CD4-positive, alpha-beta T cell treated with Interleukin-17A for 1 hour (primary cell): ENCODE results near the gene ANKRD52.

ENCODE experiments used
- DNase-seq: peaks from one replicate; pipeline ENCODE4 v3.0.0-alpha.2; 2020

ANKRD52 gene

DNA sequence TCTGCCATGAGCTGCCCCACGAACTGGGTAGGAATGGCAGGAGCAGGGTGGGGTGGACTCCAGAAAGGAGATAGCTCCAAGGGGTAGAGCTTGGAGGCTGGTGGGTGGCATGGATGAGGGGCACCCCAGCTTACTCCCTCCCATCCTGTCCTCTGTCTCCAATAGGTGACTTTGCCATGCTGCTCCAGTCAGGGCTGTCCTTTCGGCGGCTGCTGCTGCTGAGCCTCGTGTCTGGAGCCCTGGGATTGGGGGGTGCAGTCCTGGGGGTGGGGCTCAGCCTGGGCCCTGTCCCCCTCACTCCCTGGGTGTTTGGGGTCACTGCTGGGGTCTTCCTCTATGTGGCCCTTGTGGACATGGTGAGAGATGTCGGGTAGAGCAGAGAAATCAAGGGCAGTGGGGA lies 21.2 kb downstream of the ANKRD52 start:
- no peak for DNase-seq

DNA sequence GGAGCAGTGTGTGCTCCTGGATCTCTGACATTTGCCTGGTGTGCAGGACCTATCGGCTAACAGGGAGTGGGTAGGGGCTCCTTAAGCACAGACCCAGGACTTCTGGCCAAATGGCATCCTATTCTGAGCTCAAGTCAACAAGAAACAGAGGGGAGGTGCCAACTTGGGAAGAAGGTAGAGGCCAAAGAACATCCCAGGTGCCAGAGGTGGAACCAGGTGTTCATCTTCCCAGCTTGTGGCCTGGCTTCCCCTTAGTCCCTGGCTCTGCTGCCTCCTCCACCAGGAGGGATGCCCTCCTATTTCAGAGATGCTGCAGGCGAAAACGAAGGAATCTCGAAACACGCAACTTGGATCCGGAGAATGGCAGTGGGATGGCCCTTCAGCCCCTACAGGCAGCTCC lies 22.1 kb downstream of the ANKRD52 start:
- no peak for DNase-seq

DNA sequence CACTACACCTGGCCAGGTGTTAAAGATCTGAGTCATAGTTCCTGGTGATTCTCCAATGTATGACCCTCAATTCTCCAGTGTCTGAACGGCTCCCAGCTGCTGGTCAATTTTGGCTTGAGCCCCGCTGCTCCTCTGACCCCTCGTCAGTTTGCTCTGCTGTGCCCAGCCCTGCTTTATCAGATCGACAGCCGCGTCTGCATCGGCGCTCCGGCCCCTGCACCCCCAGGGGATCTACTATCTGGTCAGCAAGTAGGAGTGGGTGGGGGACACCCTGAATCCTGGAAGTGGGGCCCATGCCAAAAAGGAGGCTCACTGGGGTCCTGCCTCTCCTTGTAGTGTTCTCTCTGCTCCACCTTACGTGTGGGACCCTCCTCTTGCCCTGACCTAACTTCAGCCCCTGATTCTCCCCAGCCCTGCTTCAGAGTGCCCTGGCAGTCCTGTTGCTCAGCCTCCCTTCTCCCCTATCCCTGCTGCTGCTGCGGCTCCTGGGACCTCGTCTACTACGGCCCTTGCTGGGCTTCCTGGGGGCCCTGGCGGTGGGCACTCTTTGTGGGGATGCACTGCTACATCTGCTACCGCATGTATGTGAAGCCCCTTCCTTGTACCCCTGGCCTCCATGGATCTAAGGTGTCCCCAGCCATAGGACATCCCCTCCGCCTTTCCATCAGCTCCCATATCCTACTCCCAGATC lies 23.3 kb downstream of the ANKRD52 start:
- no peak for DNase-seq

DNA sequence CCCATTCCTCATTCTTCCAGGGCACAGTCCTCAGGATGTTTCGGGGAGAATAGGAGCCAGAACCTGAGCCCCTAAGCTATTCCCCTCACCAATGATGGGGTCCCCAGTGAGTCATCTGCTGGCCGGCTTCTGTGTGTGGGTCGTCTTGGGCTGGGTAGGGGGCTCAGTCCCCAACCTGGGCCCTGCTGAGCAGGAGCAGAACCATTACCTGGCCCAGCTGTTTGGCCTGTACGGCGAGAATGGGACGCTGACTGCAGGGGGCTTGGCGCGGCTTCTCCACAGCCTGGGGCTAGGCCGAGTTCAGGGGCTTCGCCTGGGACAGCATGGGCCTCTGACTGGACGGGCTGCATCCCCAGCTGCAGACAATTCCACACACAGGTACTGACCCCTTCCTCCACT lies 27.0 kb downstream of the ANKRD52 start:
- no peak for DNase-seq

DNA sequence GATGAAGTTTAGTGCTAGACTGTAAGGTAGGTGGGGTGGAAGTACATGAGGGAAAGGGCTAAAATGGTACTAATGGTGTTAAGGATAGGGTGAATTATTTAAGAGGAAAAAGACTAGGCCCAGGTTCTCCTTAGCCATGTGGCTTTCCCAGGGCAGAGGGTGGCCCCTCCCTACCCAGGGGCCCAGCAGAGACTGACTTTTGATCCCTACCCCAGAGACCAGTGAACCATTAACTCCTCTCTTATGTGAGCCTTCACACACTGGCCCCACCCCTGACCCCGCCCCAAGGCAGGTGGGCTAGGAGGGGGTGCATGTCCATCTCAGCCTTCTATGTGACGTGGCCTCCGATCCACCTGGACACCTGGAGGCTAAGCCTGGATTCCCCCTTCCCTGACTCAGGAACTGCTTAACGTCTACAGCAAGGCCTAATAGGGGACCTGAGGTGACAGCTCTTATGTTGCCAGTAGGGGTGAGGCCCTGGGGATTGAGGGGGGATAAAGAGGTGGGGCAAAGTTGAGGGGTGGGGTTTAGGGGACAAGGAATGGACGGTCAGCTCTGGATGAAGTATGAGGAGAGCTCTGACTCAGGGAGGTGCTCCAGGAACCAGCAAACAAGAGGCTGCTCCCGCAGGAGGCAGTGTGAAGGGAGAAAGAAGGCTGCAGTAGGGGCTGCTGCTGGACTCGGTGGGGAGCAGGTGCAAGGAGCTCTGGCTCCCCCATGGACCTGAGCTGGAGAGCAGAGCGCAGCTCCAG lies 27.6 kb downstream of the ANKRD52 start:
- no peak for DNase-seq

DNA sequence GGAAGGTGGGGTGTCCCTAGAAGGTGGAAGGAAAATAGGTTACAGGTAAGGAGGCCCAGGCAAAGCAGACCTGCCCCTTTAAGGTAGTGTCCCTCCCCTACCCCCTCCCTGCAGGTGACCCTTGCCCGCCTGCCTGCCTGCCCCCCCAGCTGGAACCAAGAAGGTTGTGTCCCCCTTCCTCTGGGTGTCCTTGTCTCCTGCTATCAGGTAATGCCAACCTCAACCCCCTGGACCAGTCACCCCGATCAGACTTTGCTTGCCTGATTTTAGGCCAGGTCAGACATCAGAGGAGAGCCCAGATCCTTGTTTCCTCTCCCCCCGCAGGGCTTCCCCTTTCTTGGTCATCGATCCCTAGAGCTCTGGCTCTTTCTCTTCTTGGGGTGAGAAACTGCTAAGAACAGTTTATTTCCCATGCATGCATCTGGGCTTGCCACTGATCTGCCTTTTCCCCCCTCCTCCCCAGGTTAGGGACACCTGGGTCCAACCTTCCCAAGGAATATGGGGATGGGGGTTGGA lies 28.2 kb downstream of the ANKRD52 start, which contains the start of gene SLC39A5:
TSS of gene SLC39A5 (plus strand) at position 136 of the 516 bp plus-strand sequence. CDS start 1,224 bp downstream, outside the sequence.
- no peak for DNase-seq

DNA sequence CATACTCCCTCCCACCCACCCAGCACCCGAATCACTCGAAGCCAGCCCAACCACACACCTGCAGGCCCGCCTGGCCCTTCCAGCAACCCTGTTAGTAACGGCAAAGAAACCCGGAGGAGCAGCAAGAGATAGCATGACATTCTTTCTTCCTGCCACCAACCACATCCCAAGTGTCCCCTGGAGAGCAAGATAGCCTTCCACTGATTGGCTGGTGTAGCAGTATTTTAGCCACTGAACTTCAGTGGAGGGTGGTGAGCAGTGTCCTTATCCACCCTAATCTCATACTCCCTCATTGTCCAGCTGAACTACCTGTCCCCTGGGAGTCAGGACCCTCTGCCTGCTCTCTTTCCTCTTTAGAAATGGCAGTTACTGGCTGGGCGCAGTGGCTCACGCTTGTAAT lies 29.1 kb downstream of the ANKRD52 start:
- DNase-seq: no peak

DNA sequence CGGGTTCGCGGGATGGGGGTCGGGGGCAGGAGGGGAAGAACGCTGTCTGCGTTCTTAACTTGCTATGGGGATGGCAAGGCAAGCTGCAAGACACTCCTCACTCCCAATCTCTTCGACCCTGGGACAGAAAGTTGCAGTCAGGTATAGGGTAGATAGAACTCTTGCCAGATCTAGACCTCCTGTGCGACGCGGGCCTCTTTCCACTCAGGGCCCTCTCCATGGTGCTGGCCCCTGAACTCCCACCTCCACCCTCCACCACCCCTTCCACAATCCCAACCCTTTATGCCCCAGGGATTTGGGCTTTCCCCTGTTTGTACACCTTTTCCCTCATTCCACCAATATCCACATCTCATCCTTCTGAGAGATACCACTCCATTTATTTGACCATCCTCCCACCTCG lies 33.2 kb downstream of the ANKRD52 start:
- no peak for DNase-seq

DNA sequence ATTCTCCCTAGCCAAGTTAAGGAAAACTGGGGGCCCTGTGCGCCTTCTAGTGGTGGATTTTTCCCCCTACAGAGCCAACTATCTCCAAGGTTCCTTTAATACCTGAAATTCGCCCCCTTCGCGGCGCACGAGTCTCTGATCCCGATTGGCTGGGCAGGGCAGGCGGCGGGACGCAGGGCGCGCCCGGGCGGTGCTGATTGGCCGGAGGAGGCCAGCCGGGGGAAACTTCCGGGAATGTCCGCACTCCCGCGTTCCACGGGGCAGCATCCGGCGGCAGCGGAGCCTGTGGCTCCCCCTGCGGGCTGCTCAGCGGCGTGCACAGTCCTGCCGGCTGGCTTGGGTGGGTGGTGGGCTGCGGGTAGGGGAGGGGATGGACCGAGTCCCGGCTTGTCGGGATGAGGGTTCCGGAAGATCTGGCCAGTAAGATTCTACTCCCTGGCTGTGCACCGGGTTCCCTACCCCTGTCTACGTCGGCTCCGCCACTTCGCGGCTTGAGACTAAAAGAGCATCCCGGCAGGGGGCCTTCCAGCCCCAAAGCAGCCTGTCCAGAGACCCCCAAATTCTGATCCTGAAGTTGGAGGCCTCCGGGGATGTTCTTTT lies 34.0 kb downstream of the ANKRD52 start, which contains the start of gene NABP2:
TSS of gene NABP2 (plus strand) at position 241 of the 600 bp plus-strand sequence. CDS start 515 bp downstream, outside the sequence.
- peak; percentile 94 for DNase-seq

DNA sequence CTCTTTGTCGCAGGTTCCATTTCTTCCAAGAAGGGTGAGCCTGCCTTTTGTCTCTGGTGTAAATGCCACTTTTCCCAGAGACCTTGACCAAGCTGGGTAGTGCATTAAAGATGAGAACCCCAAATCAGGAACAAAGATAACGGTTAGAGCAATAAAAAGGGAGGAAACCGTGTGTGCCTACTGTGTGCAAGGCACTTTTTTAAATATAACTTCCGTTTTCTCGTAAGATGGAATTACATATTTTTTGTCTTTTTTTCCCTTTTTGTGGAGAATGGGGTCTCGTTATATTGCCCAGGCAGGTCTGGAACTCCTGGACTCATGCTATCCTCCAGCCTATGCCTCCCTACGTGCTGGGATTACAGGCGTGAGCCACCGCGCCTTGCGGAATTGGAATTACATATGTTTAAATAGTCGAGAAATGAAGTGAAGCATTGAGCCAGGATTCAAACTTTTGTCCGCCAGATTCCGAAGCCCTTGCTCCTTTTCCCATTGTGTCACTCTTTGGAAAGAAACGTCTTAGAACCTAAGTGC lies 34.5 kb downstream of the ANKRD52 start:
- DNase-seq: no peak

DNA sequence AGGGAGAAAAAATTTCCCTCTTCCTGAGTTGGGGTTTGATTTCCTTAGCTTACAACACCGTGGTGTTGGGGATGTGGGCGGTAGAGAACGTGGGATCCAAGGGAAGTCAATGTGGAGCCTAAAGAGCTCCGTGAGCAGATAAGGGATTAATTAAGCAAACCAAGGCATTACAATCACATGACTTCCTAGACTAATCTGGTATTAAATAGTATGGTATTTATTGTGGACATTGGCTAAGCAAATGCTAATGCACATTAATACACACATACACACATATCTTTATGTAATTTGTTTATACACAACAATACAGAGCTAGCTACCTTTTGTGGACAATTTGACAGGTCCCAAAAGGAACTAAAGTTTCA lies 35.7 kb downstream of the ANKRD52 start:
- DNase-seq: peak; percentile 4

DNA sequence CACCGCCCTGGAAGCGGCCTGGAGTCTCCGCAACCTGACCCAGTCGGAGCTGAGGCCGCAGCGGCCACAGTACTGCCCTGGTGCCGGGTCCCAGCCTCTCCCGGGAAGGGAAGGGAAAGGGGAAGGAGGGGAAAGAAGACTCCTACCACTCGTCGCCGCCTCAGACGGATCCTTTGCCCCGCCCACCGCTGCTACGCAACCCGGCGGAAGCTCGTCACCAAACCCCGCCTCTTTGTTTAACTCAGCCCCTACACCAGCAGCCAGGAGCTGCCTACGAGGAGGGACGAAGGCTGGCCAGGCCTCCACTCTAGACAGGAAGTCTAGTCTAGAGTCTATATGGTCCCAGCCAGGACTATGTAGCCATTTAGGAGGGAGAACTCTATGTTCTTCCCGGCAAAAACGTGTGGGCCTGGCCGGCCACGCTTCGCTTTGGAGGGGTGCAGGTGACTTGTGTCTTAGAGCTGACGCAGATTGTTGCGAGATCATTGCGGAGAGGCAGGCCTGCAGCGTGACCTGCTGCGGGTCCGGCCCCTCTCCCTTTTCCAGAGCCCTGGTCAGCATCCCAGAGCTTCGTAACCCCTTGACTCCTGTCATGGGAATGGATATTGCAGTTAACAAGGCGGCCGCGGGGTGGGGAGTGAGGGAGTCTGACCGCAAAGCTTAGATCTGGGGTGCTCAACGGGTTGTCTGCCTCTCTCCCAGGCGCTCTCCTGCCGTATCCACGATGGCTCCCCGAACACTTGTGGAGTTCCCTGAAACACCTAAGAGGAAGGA lies 36.2 kb downstream of the ANKRD52 start, which contains the start of gene RNF41:
TSS of gene RNF41 (minus strand) at position 166 of the 774 bp plus-strand sequence. CDS start 7,875 bp downstream, outside the sequence.
- peak; percentile 95 for DNase-seq

DNA sequence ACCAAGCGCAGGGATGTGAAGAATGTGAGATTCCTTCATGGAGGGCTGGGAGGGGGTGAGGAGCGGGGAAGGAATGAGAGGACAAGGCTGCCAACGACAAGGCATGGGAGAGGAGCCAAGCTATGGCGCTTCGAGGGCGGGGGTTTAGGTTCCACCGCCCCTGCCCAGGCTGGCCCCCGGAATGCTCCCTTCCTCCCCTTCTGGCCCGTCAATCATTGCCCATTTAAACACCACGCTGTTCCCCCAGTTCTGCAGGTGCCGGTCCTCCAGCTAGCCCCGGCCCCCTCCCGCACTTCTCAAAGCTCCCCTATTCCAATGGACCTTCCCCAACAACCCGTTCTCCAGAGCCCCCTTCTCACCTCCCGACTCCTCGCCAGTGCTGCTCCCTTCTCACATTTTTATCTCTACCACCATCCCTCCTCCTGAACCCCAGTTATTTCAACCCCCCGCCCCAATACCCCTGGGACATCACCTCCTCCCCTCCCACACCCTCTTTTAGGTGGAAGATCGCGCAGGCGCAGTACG lies 36.9 kb downstream of the ANKRD52 start:
- DNase-seq: no peak

DNA sequence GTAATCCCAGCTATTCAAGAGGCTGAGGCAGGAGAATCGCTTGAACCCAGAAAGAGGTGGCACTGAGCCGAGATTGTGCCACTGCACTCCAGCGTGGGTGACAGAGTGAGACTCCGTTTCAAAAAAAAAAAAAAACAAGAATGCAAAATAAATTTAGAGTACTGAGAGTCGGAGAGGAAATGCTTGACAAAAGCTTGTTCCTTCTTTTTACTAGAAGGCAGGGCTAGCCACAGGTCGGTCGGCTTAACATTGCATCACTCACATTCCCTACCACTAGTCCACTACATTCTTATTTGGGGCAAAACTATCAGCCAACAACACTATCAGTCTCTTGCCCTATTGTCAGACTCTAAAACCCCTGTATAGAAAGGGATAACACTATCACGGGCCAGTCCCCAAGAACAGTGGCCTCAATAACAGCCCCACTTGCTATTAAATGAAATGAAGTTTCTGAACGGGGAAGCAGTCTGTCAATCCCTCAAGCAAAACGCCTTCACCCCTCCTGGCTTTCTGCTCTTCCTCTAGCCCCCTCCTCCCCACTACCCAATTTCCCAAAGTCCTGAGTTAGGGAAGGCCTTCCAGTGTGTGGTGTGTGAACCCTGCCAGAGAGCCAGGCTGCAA lies 37.5 kb downstream of the ANKRD52 start:
- DNase-seq: peak; percentile 11

DNA sequence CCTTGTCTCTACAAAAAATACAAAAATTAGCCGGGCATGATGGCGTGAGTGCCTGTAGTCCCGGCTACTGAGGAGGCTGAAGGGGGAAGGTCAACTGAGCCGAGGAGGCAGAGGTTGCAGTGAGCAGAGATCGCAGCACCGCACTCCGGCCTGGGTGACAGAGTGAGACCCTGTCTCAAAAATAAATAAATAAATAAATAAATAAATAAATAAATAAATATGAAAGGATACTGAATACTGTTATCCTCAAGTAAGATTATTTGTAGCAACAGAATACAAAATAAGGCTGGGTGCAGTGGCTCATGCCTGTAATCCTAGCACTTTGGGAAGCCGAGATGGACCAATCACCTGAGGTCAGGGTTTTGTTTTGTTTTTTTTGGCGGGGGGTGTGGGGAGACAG lies 38.3 kb downstream of the ANKRD52 start:
- no peak for DNase-seq

DNA sequence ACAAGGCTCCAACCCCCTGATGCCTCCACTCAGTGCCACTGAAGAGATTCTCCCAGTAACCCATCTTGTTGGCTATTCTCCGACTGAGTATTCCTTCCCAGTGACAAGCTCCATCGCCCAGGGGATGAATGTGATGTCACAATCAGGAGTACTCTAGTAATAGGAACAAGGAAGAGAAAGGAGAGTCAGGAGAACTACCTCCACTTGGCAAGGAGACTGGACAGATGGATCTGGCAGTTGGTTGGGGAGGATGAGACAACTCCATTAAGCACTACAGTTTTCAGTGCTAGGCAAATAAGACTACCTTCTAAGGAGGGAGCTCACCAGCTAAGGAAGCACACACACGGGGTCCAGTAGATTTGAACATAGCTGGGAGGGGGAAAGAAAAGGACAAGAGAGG lies 41.7 kb downstream of the ANKRD52 start:
- DNase-seq: no peak

DNA sequence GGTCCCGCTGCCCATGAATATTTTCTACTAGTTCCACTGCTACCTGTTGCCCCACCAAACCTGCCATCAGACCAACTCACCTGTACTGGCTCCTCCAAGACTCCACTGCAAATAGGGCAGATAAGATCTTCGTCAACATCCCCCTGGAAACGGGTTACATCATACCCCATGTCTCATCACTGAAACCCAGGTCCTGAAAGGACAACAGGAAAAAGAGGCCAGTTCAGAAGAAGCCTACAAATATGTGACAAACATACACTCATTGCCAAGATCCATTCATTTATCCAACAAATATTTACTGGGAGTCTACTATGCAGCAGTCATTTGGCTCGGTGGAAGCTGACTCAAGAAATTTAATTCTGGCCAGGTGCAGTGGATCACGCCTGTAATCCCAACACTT lies 44.3 kb downstream of the ANKRD52 start:
- DNase-seq: no peak

DNA sequence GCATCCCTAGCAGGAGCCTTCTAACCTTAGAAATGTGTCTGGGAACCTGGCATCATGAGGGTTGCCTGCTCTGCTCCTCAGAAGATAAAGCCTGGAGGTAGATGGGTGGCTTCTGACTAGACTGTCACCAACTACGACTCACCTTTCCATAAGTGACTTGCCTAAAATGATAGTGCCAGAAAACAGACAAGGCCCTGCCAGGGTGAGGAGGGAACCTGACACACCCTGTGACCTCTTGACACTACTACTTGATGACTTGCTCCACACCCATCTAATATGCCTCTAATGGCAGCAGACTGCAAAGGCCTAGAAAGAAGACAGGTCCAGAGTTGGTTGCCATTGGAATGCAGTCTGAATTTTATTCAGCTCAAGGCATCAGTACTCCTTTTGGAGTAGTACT lies 45.8 kb downstream of the ANKRD52 start:
- no peak for DNase-seq

DNA sequence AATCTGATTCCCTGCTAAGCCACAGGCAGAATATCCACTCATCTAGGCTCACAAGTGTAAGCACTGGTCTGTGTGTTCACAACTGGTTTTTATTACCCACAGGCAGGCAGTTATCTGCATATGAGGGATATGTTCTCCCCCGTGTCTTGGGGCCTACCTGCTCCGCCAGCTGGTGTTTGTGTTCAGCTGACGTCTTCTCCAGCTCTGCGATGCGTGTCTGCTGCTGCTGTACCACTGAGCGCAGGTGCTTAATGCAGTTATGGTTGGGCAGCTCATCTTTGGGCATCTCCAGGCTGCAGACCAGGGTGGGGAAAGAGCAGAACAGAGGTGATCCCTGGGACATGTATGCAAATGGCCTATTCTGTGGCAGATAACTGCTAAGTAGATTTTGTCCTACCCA lies 50.2 kb downstream of the ANKRD52 start:
- DNase-seq: no peak

DNA sequence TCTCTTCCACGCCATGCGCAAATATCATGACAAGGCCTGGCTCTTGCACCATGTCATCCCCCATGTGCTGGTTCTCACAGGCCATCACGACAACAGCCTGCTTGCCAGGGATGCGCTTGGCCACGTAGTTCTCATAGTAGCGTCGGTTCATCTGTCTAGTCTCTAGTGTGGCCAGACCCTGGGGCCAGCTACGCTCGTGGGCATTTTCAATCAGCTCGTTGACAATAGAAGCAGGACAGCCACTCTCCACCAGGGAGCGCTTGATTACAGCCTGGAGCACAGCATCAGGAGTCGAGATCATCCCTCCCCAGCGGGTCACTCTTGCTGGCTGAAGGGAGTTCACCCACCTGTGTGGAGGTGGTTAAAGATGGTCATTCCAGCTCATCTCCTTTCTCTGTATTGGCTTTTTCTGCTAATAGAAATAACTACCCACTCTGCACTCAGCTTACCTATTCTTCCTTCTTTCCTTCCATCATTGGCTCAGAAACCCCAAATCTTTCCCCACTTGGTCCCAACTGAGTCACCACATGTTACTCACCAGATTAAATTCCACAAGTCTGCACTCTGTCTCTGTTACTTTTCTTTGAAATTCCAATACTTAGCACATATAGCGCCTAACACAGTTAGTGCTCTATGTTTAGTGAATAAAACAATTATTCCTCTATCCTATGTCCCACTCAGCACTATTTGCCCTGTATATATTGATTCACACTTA lies 51.6 kb downstream of the ANKRD52 start:
- DNase-seq: peak; percentile 45

DNA sequence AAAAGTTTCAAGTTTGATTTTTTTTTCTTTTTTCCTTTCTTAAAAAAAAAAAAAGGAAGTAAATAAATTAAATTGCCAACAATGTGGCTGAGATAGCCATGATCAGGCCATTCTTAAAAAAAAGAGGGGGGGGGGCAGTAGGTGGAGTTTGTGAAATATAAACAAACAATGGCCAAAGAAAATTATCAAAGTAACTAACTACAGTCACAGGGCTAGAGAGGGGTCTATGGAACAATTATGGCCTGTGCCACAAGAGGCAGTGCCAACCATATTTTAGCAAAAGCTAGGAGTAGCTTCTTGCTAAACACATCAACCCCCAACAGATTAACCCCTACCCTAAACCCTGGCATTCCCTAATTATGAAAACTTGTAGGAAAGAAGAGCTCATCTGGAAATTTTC lies 52.7 kb downstream of the ANKRD52 start:
- no peak for DNase-seq
